A549 (cell line): Measurements from ENCODE around the gene EIF4EBP3.

Source experiments
- BHLHE40 ChIP-seq: IDR thresholded peaks from 2 replicates; pipeline ENCODE4 v1.6.1; 2012; ENCODE audit warnings: low read depth, low read length, inconsistent platforms
- EP300 ChIP-seq, 2 experiments: fragments of >200 bp; sonication (Bioruptor Twin); formaldehyde crosslinking; IDR thresholded peaks; 2 replicates in 1 of 2; 3 replicates in 1 of 2; pipeline ENCODE4 v1.6.1; 2016 to 2017
- FOXS1 ChIP-seq: fragments of 250-450 bp; sonication (Bioruptor Pico); IDR thresholded peaks from 2 replicates; pipeline ENCODE4 v1.5.0; 2020; ENCODE audit warnings: mild to moderate bottlenecking, moderate library complexity
- MAFK ChIP-seq: fragments of 450-650 bp; IDR thresholded peaks from 2 replicates; pipeline ENCODE4 v1.6.1; 2014; ENCODE audit not compliant: partially characterized antibody
- PHF8 ChIP-seq: fragments of 200-600 bp; sonication (generic); IDR thresholded peaks from 2 replicates; pipeline ENCODE4 v1.6.1; 2016; ENCODE audit warnings: low read depth, mild to moderate bottlenecking, antibody characterized with exemption, moderate library complexity, borderline replicate concordance
- POLR2A ChIP-seq: IDR thresholded peaks from 2 replicates; pipeline ENCODE4 v1.6.1; 2012; ENCODE audit warnings: mild to moderate bottlenecking, low read length
- RAD21 ChIP-seq, 2 experiments: fragments of >200 bp in 1 of 2; sonication (Bioruptor Twin) in 1 of 2; formaldehyde crosslinking in 1 of 2; IDR thresholded peaks in 1 of 2; conservative IDR thresholded peaks in 1 of 2; 2 replicates in 1 of 2; 3 replicates in 1 of 2; pipeline ENCODE4 v1.6.1; 2012 to 2018; ENCODE audit warnings: inconsistent platforms in 1 of 2
- RARB ChIP-seq: fragments of 250-450 bp; sonication (Bioruptor Pico); IDR thresholded peaks from 2 replicates; pipeline ENCODE4 v1.8.0; 2021; ENCODE audit warnings: mild to moderate bottlenecking, moderate library complexity
- SMC3 ChIP-seq: fragments of >200 bp; sonication (Bioruptor Twin); formaldehyde crosslinking; IDR thresholded peaks from 3 replicates; pipeline ENCODE4 v1.6.1; 2018; ENCODE audit warnings: inconsistent platforms
- TF ChIP-seq, protein P1 (sequence below): fragments of >200 bp; sonication (Bioruptor Twin); formaldehyde crosslinking; IDR thresholded peaks from 3 replicates; pipeline ENCODE4 v1.5.1; 2016
- TF ChIP-seq, protein P2 (sequence below): IDR thresholded peaks from 2 replicates; pipeline ENCODE4 v1.6.1; 2012
- TF ChIP-seq, protein P3 (sequence below): fragments of 450-650 bp; IDR thresholded peaks from 2 replicates; pipeline ENCODE4 v1.6.1; 2014; ENCODE audit warnings: antibody characterized with exemption

DNA sequence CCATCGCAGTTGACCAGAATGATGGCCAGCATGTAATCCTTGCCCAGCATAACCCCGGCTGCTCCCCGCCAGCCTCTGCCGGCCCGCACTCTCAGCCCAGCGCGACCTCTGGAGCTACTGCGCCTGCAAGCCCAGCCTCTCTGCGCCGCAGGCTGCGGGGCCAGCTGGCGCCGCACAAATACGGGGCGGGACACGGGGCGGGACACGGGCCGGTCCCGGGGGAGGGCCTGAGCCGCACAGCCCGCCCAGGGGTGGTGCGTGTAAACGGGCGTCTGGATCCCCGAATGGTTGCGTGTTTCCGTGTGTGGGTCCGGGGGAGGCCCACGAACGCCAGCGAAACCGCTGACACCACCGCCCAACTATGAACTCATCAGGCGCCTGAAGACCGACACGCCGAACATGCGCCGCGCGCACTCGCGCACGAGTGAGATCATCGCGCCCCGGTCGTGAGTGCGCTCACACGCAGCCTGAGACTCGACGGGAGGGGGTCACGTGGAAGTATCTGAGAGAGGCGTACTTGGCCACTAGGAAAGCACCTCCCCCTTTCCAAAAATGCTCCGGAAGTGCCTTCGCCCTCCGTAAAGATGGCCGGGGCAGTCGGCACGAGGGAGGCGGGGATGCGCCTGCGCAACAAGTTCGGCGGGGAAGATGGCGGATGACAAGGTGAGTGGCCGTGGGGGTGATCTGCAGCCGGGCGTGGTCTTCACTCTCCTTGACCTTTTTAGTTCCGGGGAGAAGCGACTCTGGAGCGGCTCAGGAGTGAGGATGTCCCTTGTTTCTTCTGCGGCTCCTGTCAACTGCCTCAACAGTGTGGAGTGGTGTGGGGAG is 16.9 kb downstream of the EIF4EBP3 start, which contains the start of the genes APBB3 and SLC35A4:
- TF ChIP-seq, protein P1, sequence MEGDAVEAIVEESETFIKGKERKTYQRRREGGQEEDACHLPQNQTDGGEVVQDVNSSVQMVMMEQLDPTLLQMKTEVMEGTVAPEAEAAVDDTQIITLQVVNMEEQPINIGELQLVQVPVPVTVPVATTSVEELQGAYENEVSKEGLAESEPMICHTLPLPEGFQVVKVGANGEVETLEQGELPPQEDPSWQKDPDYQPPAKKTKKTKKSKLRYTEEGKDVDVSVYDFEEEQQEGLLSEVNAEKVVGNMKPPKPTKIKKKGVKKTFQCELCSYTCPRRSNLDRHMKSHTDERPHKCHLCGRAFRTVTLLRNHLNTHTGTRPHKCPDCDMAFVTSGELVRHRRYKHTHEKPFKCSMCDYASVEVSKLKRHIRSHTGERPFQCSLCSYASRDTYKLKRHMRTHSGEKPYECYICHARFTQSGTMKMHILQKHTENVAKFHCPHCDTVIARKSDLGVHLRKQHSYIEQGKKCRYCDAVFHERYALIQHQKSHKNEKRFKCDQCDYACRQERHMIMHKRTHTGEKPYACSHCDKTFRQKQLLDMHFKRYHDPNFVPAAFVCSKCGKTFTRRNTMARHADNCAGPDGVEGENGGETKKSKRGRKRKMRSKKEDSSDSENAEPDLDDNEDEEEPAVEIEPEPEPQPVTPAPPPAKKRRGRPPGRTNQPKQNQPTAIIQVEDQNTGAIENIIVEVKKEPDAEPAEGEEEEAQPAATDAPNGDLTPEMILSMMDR: no peak
- TF ChIP-seq RARB (CRISPR knock-in tag) (no peak), POLR2A (peak; percentile 75), EP300 (IDR thresholded peaks at IDR 0.05) (no peak), PHF8 (peak; percentile 89; the same call in 1 of the 2 replicates), MAFK (no peak), BHLHE40 (no peak), FOXS1 (CRISPR knock-in tag) (no peak), RAD21 (conservative IDR thresholded peaks at IDR 0.05 in 1 of 2, IDR thresholded peaks at IDR 0.05 in 1 of 2) (peak in 1 of 2 experiments; percentile 10; a peak in 2 of 5 replicates), SMC3 (peak; percentile 10; the same call in 1 of the 3 replicates)
- TF ChIP-seq, protein P2, sequence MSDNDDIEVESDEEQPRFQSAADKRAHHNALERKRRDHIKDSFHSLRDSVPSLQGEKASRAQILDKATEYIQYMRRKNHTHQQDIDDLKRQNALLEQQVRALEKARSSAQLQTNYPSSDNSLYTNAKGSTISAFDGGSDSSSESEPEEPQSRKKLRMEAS: peak; percentile 98
- TF ChIP-seq, protein P3, sequence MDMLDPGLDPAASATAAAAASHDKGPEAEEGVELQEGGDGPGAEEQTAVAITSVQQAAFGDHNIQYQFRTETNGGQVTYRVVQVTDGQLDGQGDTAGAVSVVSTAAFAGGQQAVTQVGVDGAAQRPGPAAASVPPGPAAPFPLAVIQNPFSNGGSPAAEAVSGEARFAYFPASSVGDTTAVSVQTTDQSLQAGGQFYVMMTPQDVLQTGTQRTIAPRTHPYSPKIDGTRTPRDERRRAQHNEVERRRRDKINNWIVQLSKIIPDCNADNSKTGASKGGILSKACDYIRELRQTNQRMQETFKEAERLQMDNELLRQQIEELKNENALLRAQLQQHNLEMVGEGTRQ: peak; percentile 90
